T follicular helper cell (primary cell): ENCODE results near the gene RCAN2.

ENCODE experiments used
- DNase-seq: peaks from one replicate; pipeline ENCODE4 v3.0.0-alpha.2; 2020; ENCODE audit warnings: low read depth

Gene RCAN2

DNA sequence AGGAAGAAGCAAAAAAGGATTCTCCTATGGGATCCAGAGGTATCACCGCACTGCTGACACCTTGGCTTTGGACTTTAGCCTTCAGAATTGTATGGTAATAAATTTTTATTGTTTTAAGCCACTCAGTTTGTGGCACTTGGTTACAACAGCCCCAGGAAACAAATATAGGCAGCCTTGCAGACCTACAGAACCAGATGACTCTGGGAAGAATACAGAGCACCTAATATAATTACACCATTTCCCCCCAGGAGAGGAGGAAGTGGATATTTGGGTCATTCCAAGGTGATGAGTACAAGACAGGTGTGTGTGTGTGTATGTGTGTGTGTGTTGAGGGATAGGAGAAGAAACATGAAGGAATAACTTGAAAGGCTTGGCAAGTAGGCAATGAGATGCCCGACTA is 236.3 kb downstream of the RCAN2 start:
- DNase-seq: no peak

DNA sequence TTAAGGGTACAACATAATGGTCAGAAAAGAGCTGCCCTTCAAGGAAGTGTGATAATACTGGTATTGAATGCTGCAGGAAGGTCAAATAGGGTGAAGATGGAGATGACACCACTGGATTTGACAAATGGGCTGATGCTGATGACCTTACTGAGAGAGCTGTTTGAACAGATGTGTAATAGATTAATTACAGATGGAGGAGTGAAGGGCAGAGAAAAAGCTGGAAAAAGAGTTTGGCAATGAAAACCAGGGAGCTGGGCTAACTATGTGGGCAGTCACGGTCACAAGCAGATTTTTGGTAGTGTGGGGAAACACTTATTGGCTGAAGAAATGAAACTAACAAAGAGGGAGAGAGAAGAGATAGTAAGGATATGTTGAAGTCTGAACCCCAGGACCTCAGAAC is 236.9 kb downstream of the RCAN2 start:
- no peak for DNase-seq

DNA sequence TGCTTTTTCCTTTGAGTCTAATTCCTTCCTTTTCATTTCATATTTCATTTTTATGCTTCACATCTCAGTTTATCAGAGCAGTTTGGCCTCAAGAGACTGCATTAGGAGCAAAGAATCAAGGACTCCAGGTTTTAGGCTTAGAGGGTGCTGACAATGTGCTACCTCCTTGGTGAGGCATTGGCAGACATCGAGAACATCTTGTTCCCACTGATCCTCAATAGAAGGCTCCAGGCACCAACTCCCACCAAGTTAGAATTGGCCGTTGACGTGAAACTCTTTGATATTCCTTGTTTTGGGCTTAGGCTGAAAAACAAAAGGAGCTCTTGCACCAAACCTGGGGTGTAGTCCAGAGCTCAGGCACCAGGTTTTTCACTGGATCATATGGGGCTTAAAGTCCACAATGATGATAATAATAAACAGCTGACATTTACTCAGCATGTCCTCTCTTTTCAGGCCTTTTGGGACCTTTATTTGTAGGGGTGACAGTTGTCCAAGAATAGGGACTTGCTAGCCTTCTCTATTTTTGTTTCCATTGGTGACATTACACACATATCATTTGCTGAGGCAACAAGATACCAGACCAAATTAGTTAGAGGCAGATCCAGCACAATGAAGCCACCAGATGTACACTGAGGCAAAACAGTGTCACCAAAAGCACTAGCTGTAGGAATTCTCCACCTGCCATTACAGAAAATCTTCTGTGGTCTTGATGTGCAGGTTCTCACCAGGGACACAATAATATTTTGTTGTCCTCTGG is 239.5 kb downstream of the RCAN2 start:
- no peak for DNase-seq

DNA sequence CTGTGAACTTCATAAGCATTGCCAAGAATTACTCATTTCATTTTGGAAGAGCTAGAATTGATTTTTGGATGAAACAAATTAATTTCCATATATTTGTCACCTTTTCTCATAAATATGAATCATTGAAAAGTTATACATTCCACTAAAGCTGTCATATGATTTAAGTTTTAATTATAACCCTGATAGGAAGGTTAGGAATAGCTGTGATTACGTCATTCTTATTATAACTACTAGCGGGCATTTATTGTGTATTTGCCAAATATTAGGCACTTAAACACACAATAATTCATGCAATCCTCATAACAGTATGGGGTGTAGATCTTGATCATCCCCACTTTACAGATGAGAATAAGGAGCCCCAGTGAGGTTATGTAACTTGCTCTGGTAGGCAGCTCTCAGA is 243.1 kb downstream of the RCAN2 start:
- DNase-seq: no peak

DNA sequence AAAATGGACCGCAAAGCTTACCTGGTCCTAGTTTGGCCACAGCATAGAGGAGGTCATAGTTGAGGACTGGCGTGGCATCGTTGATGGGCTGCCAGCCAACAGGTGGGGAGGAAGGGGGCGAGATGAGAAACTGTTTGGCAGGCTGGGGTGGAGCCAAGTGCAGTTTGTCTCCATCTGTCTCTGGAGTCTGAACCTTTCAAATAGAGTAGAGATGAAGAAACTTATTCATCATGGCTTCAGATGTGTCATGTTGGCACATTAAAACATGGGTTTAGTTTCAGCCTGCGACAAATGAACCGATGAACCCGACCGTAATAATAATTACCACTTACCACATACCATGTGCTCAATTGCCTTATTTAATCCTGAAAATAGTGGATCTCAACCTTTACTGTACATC is 244.5 kb downstream of the RCAN2 start:
- no peak for DNase-seq

DNA sequence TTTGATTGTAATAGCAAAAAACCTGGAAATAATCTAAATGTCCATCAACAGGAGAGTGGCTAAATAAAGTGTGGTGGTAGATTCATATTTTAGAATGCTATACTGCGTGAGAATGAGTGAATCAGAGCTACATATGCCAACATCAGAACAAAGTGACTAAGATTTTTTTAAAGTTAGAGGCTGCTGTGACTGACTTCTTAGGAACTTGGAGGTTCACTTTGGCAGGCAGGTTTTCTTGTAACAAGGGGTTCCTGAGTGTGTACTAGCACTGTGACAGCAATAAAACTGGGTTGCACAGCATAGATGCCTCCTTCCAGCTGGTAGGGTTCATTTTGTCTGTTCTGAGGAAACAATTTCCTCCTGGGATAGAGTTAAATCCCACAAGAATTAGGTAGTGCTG is 245.2 kb downstream of the RCAN2 start:
- DNase-seq: no peak

DNA sequence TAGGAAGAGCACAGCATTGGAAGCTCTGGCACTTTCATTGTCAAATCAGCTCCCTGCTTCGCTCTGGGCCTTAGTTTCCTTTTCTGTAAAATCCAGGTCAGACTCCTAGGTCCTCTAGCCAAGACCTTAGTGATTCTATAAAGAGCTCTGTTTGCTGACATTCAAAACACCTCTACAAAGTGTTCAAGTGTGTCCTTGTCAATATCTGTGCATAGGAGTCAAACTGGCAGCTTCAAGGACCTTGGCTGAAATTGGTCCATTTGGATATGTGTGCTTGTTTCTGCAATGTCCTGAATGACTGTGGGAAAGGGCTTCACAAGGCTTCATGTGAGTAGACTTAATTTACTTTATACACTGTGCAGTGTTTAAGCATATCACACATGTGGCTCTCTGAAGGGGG is 246.6 kb downstream of the RCAN2 start:
- no peak for DNase-seq

DNA sequence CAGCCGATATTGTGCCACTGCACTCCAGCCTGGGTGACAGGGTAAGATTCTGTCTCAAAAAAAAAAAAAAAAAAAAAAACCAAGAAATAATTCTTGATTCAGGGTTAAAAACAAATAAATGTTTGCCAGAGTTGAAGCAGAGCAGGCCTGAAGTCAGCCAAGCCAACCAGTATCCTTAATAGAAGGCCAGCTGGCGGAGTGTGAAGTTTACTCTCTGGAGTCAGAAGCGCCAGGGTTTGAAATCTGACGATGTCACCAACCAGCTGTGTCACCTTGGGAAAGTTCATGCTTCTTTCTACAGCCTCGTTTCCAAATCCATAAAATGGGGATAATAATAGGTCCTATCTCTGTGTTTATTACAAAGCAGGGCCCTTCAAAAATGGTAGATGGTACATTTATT is 247.5 kb downstream of the RCAN2 start:
- no peak for DNase-seq

DNA sequence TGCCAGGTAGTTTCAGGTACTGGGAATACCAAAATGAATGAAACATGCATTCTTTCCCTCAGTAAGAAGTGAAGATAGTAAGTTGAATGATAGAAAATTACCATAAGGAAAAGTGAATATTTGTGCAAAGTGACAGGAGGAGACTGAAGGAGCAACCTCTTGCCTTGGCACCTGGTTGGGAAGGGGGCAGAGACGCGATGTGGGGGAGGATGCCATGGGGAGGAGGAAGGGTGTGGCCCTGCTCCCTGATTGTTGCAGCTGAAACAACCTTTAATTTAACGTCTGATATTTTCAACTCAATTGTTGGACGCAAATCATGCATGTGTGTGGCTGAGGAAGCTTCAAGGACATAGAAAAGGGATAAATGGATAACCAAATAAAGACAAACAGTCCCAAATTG is 248.3 kb downstream of the RCAN2 start:
- DNase-seq: no peak

DNA sequence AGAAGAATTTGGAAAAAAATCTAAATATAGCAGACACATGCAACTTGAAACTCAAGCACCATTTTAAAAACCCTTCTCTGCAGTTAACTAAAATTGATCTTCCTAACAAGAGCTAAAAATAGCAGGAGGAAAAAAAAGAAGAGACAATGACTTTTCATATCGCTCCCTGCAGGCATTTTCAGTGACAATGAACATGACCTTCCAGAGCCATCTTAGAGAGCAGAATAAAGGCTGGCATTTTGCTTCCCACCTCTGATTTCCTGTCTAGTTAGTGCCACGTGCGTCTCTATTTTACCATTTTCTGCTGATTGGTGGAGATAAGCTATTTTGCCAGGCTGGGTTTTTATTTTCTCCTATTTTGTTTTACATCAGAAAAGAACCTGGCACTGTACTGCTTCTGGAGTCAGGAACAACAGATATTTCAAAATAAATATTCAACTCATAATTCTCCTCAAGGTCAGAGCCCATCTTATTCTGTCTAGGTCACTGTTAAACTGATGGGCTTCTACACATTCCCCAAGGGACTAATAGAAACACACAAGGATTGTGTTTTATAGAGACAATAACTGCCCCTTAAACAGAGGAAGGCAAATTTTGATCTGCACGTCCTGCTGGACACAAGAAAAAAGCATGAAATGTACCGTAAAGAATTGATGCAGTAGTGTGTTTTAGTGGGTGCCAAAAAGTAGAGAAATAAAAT is 250.2 kb downstream of the RCAN2 start:
- no peak for DNase-seq

DNA sequence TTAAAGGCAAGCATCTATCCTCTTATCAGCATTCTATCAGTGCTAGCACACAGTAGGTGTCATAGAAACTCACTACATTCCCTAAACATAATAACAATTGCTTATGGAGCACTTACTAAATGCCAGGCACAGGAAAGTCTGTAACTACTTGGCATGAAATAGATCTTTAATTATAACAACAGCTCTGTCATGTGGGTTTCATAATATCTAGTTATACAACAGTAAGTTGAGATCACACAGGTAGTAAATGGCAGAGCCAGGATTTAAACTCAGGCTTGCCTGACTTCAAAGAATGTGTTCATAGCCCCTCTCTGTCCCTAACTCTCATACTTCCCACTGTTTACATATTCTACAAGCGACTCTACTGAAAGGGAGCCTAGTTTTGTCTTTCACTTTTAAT is 254.5 kb downstream of the RCAN2 start:
- no peak for DNase-seq

DNA sequence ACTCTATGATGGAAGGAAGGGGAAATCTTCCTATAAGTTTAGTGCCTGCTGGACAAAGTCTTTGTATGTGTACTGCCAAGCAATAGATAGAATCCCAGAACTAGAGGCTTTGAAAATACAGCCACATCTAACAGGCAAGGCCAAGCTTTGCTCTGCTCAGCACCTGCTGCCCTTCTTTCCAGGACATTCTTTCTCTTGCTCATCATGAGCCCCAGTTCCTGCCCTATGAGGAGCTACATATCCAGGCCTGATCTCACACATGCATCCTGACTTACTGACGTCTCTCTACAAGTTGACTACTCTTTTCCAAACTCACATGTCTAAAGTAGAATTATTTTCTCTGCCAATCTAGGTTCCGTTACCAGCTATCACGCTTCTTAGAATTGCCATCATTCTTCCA is 256.0 kb downstream of the RCAN2 start:
- no peak for DNase-seq

DNA sequence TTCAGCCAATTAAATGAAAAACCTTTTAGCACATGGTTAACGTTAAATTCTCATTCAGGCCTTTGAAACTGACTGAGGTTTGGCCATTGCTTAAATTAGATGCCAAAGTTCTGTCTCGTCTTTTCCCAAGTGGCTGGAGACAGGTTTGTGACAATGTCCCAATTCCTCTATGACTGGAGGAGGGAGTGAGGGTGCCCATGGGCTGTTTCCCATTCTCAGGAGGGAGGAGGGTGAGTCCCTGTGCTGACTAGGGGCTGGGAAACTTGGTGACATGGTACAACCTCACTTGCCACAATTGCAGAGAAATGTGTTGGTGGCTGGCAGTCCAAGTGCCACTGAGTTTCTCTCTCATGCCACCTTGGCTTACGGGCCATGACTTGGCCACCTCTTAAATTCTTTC is 256.5 kb downstream of the RCAN2 start:
- no peak for DNase-seq

DNA sequence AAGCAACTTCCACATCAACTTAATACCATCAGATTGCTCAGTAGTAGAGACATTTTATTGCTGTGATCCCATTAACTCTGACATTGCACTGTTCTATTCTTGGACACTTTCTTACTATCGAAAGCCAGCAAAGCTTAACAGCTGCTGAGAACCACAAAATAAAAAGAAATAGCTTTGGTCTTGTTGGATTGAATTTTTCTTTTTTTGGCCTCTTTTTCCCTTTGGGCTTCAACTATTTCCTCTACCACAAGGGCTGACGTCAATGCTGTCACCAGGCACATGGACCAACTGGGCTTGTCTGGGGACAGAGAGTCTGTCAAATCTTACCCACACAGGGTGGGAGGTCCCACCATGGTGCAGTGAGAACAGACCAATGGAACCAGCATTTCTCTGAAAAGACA is 257.1 kb downstream of the RCAN2 start:
- DNase-seq: no peak

DNA sequence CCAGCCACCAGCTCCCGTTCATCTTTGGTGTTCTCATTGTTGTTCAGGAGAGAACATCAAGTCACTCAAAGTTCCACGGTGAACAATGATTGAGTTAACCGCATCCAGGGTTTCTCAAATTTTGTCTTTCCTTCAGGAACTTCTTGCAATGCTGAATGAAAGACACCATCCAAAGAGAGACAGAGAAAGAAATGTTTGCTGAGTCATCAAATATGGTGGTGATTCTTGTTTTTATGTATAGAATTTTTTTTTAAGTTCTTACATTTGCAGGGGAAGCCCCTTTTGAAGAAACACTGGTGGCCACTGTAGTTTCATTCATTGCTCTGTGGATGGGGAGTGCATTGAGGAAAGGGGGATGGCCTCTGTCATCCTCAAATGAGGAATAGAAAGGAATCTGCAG is 258.1 kb downstream of the RCAN2 start:
- no peak for DNase-seq

DNA sequence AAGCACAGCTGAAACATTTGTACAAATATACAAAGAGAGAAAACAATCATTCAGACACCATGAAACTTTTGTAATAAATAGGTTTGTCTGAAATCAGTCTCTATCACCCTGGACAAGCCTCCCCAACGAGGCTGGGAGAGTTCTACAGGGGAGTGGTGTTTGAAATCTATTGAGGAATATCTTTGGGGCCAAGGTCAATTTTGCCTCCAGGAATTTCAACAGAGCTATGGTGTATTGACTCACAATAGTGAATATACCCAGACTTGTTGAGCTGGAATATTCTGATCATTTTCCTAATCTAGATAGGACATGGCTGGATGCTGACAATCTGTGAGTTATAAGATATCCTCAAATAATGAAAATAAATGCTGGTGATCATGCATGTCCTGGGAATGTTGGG is 269.0 kb downstream of the RCAN2 start:
- no peak for DNase-seq

DNA sequence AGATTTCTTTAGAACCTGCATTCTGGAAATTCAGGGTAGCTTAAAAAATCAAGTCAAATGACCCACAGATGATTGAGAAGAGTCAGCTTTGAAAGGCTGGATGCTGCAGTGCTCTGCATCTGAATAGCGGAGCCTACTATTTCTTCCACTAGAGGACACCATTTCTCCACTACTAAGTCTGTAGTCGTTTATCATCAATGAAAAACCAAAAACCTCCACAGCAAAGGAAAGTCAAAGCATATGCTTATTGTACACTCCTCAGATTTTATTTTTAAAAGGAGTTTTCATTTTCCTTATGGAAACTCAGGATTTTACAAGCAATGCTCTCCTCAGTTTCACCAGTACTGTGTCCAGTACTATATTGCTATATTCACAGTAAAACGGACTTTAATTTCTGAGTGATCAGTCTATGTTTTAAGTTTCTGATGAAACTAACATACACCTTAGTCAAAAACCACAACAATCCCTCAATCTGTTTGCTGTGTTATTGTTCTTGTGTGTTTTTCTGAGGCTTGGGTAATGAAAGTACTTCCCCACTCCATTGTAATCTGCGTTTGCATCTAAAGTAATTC is 269.9 kb downstream of the RCAN2 start:
- no peak for DNase-seq

DNA sequence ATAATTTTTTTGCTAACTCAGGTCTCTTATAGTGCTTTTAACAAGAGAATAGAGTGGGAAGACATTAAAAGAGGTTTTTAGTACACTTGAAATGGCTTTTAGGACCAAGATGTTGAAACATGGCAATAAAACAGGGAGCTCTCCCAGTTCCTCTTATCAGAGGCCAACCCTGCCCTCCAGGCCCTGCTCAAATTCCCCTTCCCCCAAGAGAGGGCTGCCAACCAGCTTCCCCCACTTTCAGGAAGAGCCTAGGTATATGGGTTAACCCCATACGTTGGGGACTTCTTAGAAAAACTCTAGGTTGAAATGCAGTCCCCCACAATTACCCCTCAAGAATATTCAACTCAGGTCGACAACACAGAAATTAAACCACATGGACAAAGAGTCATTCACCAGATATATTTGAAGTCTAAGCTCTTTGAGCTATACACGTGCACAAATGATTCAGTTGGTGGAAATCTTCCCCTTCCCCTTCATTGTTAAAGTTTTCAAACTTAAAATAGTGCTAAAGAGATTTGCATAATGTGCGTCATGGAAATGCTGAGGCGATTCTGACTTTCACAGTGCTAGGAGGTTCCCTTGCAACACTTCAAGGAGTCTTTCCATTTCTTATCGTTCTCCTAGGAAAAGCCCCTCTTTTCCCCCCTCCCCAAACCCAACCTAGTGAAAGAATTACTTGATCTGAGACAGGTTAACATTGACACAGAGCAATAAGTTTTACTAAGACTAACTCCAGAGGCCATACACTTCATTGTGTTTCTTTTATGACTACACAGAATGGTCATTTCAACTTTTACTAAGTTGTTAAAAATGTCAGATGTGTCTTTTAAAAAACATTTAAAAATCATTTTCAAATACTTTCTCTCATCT is 270.7 kb downstream of the RCAN2 start:
- no peak for DNase-seq

DNA sequence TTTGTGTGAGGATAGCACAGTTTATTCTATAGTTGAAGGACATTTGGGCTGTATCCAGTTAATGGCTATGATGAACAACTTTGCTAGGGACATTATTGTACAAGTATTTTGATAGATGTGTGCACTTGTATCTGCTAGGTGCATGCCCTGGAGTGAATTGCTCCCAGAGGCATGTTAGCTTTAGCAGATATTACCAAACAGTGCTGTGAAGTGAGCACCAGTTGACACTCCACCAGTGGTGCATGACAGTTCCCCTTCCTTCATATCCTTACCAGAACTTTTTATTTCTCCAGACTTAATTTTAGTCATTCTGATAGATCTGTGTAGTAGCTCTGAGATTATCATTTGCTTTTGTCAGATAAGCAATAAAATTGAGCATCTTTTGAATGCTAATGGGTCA is 271.6 kb downstream of the RCAN2 start:
- no peak for DNase-seq

DNA sequence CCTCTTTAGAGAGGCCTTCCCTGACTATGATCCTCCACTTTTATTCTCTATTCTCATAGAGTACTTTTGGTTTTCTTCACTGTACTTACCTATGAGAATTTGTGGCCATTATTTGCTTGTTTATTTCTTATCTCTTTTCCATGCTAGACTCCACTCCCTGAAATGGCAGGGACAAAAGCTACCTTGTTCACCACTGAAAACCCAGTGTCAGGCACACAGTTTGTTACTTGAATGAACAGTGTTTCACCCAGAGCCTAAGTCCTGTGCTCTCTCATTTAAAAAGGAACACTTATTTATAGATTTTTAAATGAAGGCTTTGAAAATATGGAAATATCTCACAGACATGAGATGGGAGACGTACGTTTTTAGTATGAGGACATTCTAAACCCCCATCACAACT is 272.8 kb downstream of the RCAN2 start:
- no peak for DNase-seq

DNA sequence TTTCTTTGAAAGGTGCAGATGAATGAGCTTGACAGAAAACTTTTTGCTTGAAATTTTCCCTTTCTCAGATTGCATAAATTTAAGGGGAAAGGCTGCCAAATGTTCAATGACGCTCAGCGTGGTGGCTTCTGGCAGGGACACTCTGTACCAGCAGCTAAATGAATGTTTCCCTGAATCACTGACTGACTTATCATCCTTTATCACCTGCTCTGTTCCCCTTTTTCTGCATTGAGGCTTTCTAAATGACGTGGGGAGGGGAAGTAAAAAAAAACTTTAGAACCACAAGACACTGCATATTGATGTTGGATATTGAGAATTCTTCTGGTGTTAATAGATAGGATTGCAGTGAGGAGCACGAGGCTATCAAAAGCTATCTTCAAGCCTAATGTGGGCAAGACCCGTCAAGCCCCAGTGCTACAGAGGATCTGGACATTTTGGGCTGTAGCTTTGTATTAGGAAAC is 273.5 kb downstream of the RCAN2 start:
- DNase-seq: no peak

DNA sequence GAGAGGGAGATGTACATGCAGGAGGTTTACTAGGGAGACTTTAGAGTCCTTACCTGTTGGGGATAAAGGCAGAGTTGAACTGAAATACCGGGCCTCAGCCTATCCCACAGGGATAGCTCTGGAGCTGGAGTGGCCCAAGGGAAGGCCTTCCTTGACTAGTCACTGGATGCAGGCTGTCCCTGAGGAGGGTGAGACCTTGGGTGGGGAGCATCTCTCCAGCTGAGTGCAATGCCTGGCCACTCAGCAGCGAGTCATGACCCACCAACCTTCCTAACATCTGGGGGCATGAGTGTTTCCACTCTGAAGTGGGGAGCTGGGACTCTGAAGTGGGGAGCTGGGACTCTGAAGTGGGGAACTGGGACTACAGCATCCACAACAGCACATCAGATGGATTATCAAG is 274.4 kb downstream of the RCAN2 start:
- no peak for DNase-seq
